Subcutaneous abdominal adipose tissue (tissue), 5 donors: ENCODE data around the gene EHMT1.

Experiments
- H3K27ac ChIP-seq: one replicate; pipeline ENCODE4 v1.7.0; 2013; ENCODE audit warnings: low read depth, mild to moderate bottlenecking, inconsistent platforms, low read length, moderate library complexity
- H3K27me3 ChIP-seq, 5 donors: one replicate each; pipeline ENCODE4 v1.7.0; 2013; ENCODE audit warnings: low read length in 5 of 5, inconsistent platforms in 1 of 5; ENCODE audit not compliant: control insufficient read depth in 5 of 5, insufficient read depth in 4 of 5
- H3K36me3 ChIP-seq, 5 donors: one replicate each; pipeline ENCODE4 v1.7.0; 2013; ENCODE audit warnings: low read length in 5 of 5; ENCODE audit not compliant: control insufficient read depth in 5 of 5, insufficient read depth in 5 of 5
- H3K4me1 ChIP-seq, 5 donors: one replicate each; pipeline ENCODE4 v1.7.0; 2013; ENCODE audit warnings: low read length in 5 of 5, mild to moderate bottlenecking in 3 of 5, moderate library complexity in 1 of 5; ENCODE audit not compliant: control insufficient read depth in 5 of 5, insufficient read depth in 5 of 5
- H3K4me3 ChIP-seq, 5 donors: one replicate each; pipeline ENCODE4 v1.7.0; 2013; ENCODE audit warnings: low read length in 5 of 5, low read depth in 1 of 5
- H3K9ac ChIP-seq, 5 donors: one replicate each; pipeline ENCODE4 v1.7.0; 2013; ENCODE audit warnings: low read length in 5 of 5, mild to moderate bottlenecking in 4 of 5, moderate library complexity in 3 of 5
- H3K9me3 ChIP-seq, 5 donors: one replicate each; pipeline ENCODE4 v1.7.0; 2013; ENCODE audit warnings: low read length in 5 of 5; ENCODE audit not compliant: control insufficient read depth in 5 of 5
- donor health status: healthy.
- donor health status: healthy.
- donor health status: healthy.
- donor health status: healthy.
- donor health status: healthy.

Gene EHMT1

GRCh38 chr9:137759117-137759516 is 140.3 kb downstream of the EHMT1 start:
- Histone ChIP-seq H3K9me3 (peaks cover 0 to 8% (median 5%) of the 10 kb centered on the region in 5 donors), H3K4me1 (peaks cover 0 to 39% (median 21%) of the 10 kb centered on the region in 5 donors), H3K36me3 (peaks cover 0 to 85% (median 63%) of the 10 kb centered on the region in 5 donors), H3K4me3 (no peak overlapping the region), H3K27me3 (no peaks in the 10 kb centered on the region), H3K27ac (no peak overlapping the region), H3K9ac (no peak overlapping the region)

- Histone ChIP-seq H3K4me3 (no peak overlapping the region), H3K27ac (peak overlapping the region; percentile 17), H3K27me3 (no peaks in the 10 kb centered on the region), H3K9ac (peak overlapping the region in 1 of 5 donors; percentile 25), H3K4me1 (peaks cover 0 to 39% (median 21%) of the 10 kb centered on the region in 5 donors), H3K9me3 (peaks cover 0 to 8% (median 5%) of the 10 kb centered on the region in 5 donors), H3K36me3 (peaks cover 4 to 85% (median 61%) of the 10 kb centered on the region in 5 donors)
Observed at GRCh38 chr9:137759649-137760321, 141.0 kb downstream of the EHMT1 start.

- H3K36me3 ChIP-seq = peaks cover 4 to 83% (median 56%) of the 10 kb centered on the region in 5 donors
Observed at GRCh38 chr9:137760426-137760825, 141.6 kb downstream of the EHMT1 start.

GRCh38 chr9:137761032-137761431 is 142.2 kb downstream of the EHMT1 start:
- Histone ChIP-seq H3K36me3 (peaks cover 4 to 82% (median 57%) of the 10 kb centered on the region in 5 donors), H3K27ac (no peak overlapping the region), H3K4me3 (no peak overlapping the region), H3K9me3 (no peaks in the 10 kb centered on the region), H3K4me1 (peaks cover 0 to 39% (median 21%) of the 10 kb centered on the region in 5 donors), H3K27me3 (no peaks in the 10 kb centered on the region), H3K9ac (peak overlapping the region in 1 of 5 donors; percentile 28)

More at GRCh38 chr9:137760426-137760825, 141.6 kb downstream of the EHMT1 start:
- Histone ChIP-seq H3K4me3 (no peak overlapping the region), H3K27me3 (no peaks in the 10 kb centered on the region), H3K27ac (peak overlapping the region; percentile 17), H3K4me1 (peaks cover 0 to 39% (median 21%) of the 10 kb centered on the region in 5 donors), H3K9ac (peak overlapping the region in 1 of 5 donors; percentile 25), H3K9me3 (peaks cover 0 to 3% (median 2%) of the 10 kb centered on the region in 5 donors)

- Histone ChIP-seq H3K9me3 (no peaks in the 10 kb centered on the region), H3K27ac (peak overlapping the region; percentile 30), H3K4me3 (no peak overlapping the region), H3K9ac (no peak overlapping the region), H3K4me1 (peaks cover 0 to 35% (median 19%) of the 10 kb centered on the region in 5 donors), H3K27me3 (no peaks in the 10 kb centered on the region), H3K36me3 (peaks cover 4 to 85% (median 62%) of the 10 kb centered on the region in 5 donors)
Observed at GRCh38 chr9:137761793-137762192, 143.0 kb downstream of the EHMT1 start.

GRCh38 chr9:137762414-137763061 is 143.7 kb downstream of the EHMT1 start:
- peak overlapping the region; percentile 30 for H3K27ac ChIP-seq
- no peaks in the 10 kb centered on the region for H3K9me3 ChIP-seq
- H3K36me3 ChIP-seq = peaks cover 4 to 83% (median 64%) of the 10 kb centered on the region in 5 donors
- no peak overlapping the region for H3K4me3 ChIP-seq
- H3K4me1 ChIP-seq = peaks cover 0 to 27% (median 16%) of the 10 kb centered on the region in 5 donors
- no peak overlapping the region for H3K9ac ChIP-seq
- H3K27me3 ChIP-seq = no peaks in the 10 kb centered on the region

- Histone ChIP-seq H3K9me3 (no peaks in the 10 kb centered on the region), H3K27ac (no peak overlapping the region), H3K4me3 (no peak overlapping the region), H3K36me3 (peaks cover 4 to 78% (median 59%) of the 10 kb centered on the region in 5 donors), H3K27me3 (no peaks in the 10 kb centered on the region), H3K9ac (no peak overlapping the region), H3K4me1 (peaks cover 0 to 25% (median 16%) of the 10 kb centered on the region in 5 donors)
Observed at GRCh38 chr9:137763271-137763955, 144.6 kb downstream of the EHMT1 start.

- H3K4me1 ChIP-seq = peaks cover 0 to 25% (median 16%) of the 10 kb centered on the region in 5 donors
- no peak overlapping the region for H3K27ac ChIP-seq
- no peak overlapping the region for H3K9ac ChIP-seq
- H3K27me3 ChIP-seq = no peaks in the 10 kb centered on the region
- H3K36me3 ChIP-seq = peaks cover 4 to 70% (median 54%) of the 10 kb centered on the region in 5 donors
- H3K9me3 ChIP-seq = no peaks in the 10 kb centered on the region
- H3K4me3 ChIP-seq = no peak overlapping the region
Observed at GRCh38 chr9:137764171-137764671, 145.4 kb downstream of the EHMT1 start.

GRCh38 chr9:137764981-137765380 is 146.2 kb downstream of the EHMT1 start:
- Histone ChIP-seq H3K9ac (no peak overlapping the region), H3K9me3 (no peaks in the 10 kb centered on the region), H3K27ac (no peak overlapping the region)

More at GRCh38 chr9:137764981-137765380, 146.2 kb downstream of the EHMT1 start:
- Histone ChIP-seq H3K27me3 (no peaks in the 10 kb centered on the region), H3K4me3 (no peak overlapping the region), H3K4me1 (peaks cover 0 to 21% (median 14%) of the 10 kb centered on the region in 5 donors), H3K36me3 (peaks cover 4 to 68% (median 46%) of the 10 kb centered on the region in 5 donors)
